ENCODE data around the gene BUD23.

GRCh38 chr7:73667344-73668102 is 15.9 kb upstream of the BUD23 start, which contains the start of gene VPS37D:
- TF ChIP-seq CTCF (IDR thresholded peaks at IDR 0.05) = peak; percentile 89 to 99 (median 97)
- TF ChIP-seq EP300 (IDR thresholded peaks at IDR 0.05) = peak in 1 of 2 donors; percentile 28

Measured in tibial nerve (tissue), 4 donors.